ENCODE data around the gene DRAP1. TPM values are rescaled to one million over a fixed set of nuclear protein-coding genes. Genes with fewer than 3 reads are reported as not detected.

Gene DRAP1
- total and polyA plus RNA-seq, 9 of the 15 experiments (the other 6 are each of a cell fraction or from before 2014, with no cell fraction given): 9.6 to 200 (median 92.9) TPM

DNA sequence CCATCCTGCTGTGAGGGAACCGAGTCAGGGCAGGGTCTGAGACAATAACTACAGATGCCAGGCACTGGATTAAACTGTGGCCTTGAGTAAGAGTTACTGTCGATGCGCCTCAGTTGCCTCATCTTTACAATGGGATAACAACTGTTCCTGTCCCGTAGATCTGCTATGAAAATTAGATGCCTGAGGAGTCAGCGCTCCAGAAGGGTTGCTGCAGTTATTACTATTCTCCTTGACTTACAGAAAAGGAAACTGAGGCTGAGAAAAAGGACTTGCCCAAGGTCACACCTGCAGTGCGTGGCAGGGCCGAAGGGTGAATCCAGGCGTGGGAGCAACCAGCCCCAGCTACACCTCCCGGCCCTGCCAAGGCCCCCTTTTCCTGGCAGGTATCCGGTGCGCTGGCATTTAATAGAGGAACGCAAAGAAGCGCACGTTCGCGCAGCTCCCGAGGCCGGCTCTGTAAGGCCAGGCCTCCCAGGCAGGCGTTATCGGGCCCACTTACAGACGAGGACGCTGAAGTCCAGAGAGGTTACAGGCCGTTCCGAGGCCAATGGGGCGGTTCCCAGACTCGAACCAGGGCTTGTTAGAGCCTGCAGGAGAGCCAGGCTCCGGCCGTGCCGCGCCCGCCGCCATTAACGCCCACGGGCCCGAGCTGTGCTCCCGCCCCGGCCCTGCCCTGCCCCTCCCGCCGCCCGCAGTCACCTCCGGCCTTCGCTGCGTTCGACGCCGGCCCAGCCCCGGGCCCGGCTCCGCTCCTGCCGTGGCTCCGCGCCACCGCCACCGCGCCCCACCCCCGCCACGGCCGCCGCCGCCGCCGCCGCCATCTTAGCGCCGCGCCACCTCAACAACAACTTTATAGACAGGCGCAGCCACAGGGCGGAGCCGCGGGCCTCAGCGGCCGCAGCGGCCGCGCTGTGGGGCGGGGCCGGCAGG is 750 bp upstream of the DRAP1 start, which contains the start of gene C11orf68 (continued):
- TF ChIP-seq E2F6 (IDR thresholded peaks at IDR 0.05; ENCODE audit: borderline replicate concordance in 1 of 2, extremely low read depth in 1 of 2, insufficient read depth in 1 of 2, insufficient read length in 1 of 2, low read depth in 1 of 2, low read length in 1 of 2, poor library complexity in 1 of 2, severe bottlenecking in 1 of 2): peak in 1 of 2 experiments; percentile 46
- no peak for TF ChIP-seq NR2C2 (CRISPR knock-in tag; IDR thresholded peaks at IDR 0.05)
- 0 out of 2 replicates have a peak, but pooled peaks have one; percentile 61 for TF ChIP-seq NR2C2 (tag; IDR thresholded peaks at IDR 0.05)
- no peak for TF ChIP-seq PML (IDR thresholded peaks at IDR 0.05; ENCODE audit: low read length)
- TF ChIP-seq KDM1A (IDR thresholded peaks at IDR 0.05): peak in 1 of 2 experiments; percentile 80; a peak in 2 of 4 replicates
- TF ChIP-seq, protein P1, sequence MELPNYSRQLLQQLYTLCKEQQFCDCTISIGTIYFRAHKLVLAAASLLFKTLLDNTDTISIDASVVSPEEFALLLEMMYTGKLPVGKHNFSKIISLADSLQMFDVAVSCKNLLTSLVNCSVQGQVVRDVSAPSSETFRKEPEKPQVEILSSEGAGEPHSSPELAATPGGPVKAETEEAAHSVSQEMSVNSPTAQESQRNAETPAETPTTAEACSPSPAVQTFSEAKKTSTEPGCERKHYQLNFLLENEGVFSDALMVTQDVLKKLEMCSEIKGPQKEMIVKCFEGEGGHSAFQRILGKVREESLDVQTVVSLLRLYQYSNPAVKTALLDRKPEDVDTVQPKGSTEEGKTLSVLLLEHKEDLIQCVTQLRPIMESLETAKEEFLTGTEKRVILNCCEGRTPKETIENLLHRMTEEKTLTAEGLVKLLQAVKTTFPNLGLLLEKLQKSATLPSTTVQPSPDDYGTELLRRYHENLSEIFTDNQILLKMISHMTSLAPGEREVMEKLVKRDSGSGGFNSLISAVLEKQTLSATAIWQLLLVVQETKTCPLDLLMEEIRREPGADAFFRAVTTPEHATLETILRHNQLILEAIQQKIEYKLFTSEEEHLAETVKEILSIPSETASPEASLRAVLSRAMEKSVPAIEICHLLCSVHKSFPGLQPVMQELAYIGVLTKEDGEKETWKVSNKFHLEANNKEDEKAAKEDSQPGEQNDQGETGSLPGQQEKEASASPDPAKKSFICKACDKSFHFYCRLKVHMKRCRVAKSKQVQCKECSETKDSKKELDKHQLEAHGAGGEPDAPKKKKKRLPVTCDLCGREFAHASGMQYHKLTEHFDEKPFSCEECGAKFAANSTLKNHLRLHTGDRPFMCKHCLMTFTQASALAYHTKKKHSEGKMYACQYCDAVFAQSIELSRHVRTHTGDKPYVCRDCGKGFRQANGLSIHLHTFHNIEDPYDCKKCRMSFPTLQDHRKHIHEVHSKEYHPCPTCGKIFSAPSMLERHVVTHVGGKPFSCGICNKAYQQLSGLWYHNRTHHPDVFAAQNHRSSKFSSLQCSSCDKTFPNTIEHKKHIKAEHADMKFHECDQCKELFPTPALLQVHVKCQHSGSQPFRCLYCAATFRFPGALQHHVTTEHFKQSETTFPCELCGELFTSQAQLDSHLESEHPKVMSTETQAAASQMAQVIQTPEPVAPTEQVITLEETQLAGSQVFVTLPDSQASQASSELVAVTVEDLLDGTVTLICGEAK (IDR thresholded peaks at IDR 0.05): peak; percentile 95
- TF ChIP-seq, protein P1 (CRISPR knock-in tag; IDR thresholded peaks at IDR 0.05): peak; percentile 96
- TF ChIP-seq RBM25 (IDR thresholded peaks at IDR 0.05; ENCODE audit: low read depth, low read length, severe bottlenecking): peak; percentile 94
- no peak for TF ChIP-seq NFATC3 (IDR thresholded peaks at IDR 0.05)
- TF ChIP-seq AFF1 (IDR thresholded peaks at IDR 0.05; ENCODE audit: low read depth in 1 of 2, partially characterized antibody in 2 of 2): no peak
- peak; percentile 38; the same call in 1 of the 2 replicates for TF ChIP-seq GABPB1 (CRISPR knock-in tag; IDR thresholded peaks at IDR 0.05)
- TF ChIP-seq SNIP1 (IDR thresholded peaks at IDR 0.05; ENCODE audit: low read depth): no peak
